Keratinocyte (primary cell): Measurements from ENCODE around the gene GBP3. TPM values are rescaled to one million over a fixed set of nuclear protein-coding genes. Genes with fewer than 3 reads are reported as not detected.

Experiments
- DNase-seq: peaks from one replicate; pipeline ENCODE4 v3.0.0-alpha.2; 2011; ENCODE audit warnings: low read depth, missing footprints, low spot score
- FAIRE-seq: peaks from 2 replicates; lab custom pipeline; 2011; peaks lifted over from hg19 to GRCh38; lab: Jason Lieb, UNC
- H2AFZ ChIP-seq: 2 replicates; pipeline ENCODE4 v1.6.0; 2012; ENCODE audit warnings: low read length, control low read depth, inconsistent platforms; ENCODE audit not compliant: control insufficient read depth
- H3K27ac ChIP-seq: 2 replicates; pipeline ENCODE4 v1.5.1; 2011; ENCODE audit warnings: low read length; ENCODE audit not compliant: control insufficient read depth, insufficient read depth
- H3K27me3 ChIP-seq: 3 replicates; pipeline ENCODE4 v1.6.0; 2011; ENCODE audit warnings: low read length; ENCODE audit not compliant: control insufficient read depth, insufficient read depth; ENCODE audit errors: extremely low read depth
- H3K36me3 ChIP-seq, 2 experiments: 2 replicates in 1 of 2; 3 replicates in 1 of 2; pipeline ENCODE4 v1.5.1; 2011; ENCODE audit warnings: low read length in 2 of 2, mild to moderate bottlenecking in 1 of 2; ENCODE audit not compliant: control insufficient read depth in 2 of 2, insufficient read depth in 2 of 2; ENCODE audit errors: extremely low read depth in 1 of 2
- H3K4me1 ChIP-seq: 3 replicates; pipeline ENCODE4 v1.5.1; 2011; ENCODE audit warnings: low read length; ENCODE audit not compliant: control insufficient read depth, insufficient read depth; ENCODE audit errors: extremely low read depth
- H3K4me2 ChIP-seq: 3 replicates; pipeline ENCODE4 v1.6.0; 2011; ENCODE audit warnings: low read depth, low read length; ENCODE audit not compliant: control insufficient read depth, insufficient read depth; ENCODE audit errors: extremely low read depth
- H3K4me3 ChIP-seq, 3 experiments: fragments of 200-600 bp in 1 of 3; sonication (generic) in 1 of 3; 2 replicates in 2 of 3; 3 replicates in 1 of 3; pipeline ENCODE4 v1.5.1; 2011 to 2016; ENCODE audit warnings: low read length in 3 of 3, mild to moderate bottlenecking in 3 of 3, control low read depth in 2 of 3, inconsistent platforms in 1 of 3, low read depth in 1 of 3, mixed read lengths in 1 of 3, mixed run types in 1 of 3, moderate library complexity in 1 of 3; ENCODE audit not compliant: control insufficient read depth in 2 of 3, insufficient read depth in 2 of 3; ENCODE audit errors: extremely low read depth in 1 of 3
- H3K79me2 ChIP-seq: 2 replicates; pipeline ENCODE4 v1.6.0; 2012; ENCODE audit warnings: low read length; ENCODE audit not compliant: control insufficient read depth, insufficient read depth
- H3K9ac ChIP-seq: 3 replicates; pipeline ENCODE4 v1.6.0; 2011; ENCODE audit warnings: low read length; ENCODE audit not compliant: control insufficient read depth, insufficient read depth; ENCODE audit errors: extremely low read depth
- H3K9me1 ChIP-seq: 3 replicates; pipeline ENCODE4 v1.6.0; 2011; ENCODE audit warnings: low read length; ENCODE audit not compliant: control insufficient read depth, insufficient read depth; ENCODE audit errors: extremely low read depth
- H3K9me3 ChIP-seq: 2 replicates; pipeline ENCODE4 v1.5.1; 2012; ENCODE audit warnings: low read depth, low read length; ENCODE audit not compliant: control insufficient read depth
- H4K20me1 ChIP-seq: 3 replicates; pipeline ENCODE4 v1.6.0; 2011; ENCODE audit warnings: low read length; ENCODE audit not compliant: control insufficient read depth, insufficient read depth; ENCODE audit errors: extremely low read depth
- CTCF ChIP-seq, 3 experiments: IDR thresholded peaks in 1 of 3; conservative IDR thresholded peaks in 1 of 3; optimal IDR thresholded peaks in 1 of 3; 2 replicates in 2 of 3; 3 replicates in 1 of 3; pipeline versions ENCODE3 to v1.5.1; 2011; ENCODE audit warnings: low read length in 3 of 3, mild to moderate bottlenecking in 3 of 3, moderate library complexity in 2 of 3, control low read depth in 1 of 3, inconsistent platforms in 1 of 3; ENCODE audit not compliant: insufficient read depth in 2 of 3; ENCODE audit errors: extremely low read depth in 1 of 3
- EZH2 ChIP-seq: IDR thresholded peaks from one replicate; pipeline ENCODE4 v1.6.1; 2012; ENCODE audit warnings: inconsistent platforms, mild to moderate bottlenecking, low read length, moderate library complexity
- dilution Hi-C: fragments of 300-500 bp; cut with MboI; formaldehyde crosslinking; loops from one replicate; pipeline ENCODE4 v1.7.0; 2020; ENCODE audit warnings: low sequenced_read_pairs; ENCODE audit not compliant: extremely low pct_ligation_motif_present
- polyA plus RNA-seq, 5 experiments: library from polyadenylated mRNA; depleted of rRNA in 3 of 5; stranded (reverse) in 3 of 5; stranded (forward) in 1 of 5; unstranded in 1 of 5; fragments of >200 nt; gene quantifications; 1 replicate in 1 of 5; 2 replicates in 3 of 5; 3 replicates in 1 of 5; pipeline versions ENCODE4 v1.2.1 to v1.2.3, GENCODE V29; 2011 to 2012; ENCODE audit warnings: missing spikeins in 2 of 5, low read depth in 1 of 5, low replicate concordance in 1 of 5
- small RNA-seq, 3 experiments: library from RNA; depleted of rRNA; stranded (forward); fragments of <200 nt; gene quantifications; one replicate each; pipeline ENCODE3, GENCODE V24; 2012; ENCODE audit warnings: low read depth in 3 of 3, low replicate concordance in 1 of 3; ENCODE audit not compliant: insufficient read length in 3 of 3

GBP3 gene
- polyA plus RNA-seq, 1 donor (not counting 4 experiments of a cell fraction or from before 2014, with no cell fraction given), result 42.6 TPM

- DNase-seq, result no peak
- Histone ChIP-seq H3K9me3 (no peaks in the 10 kb centered on the region), H3K9me1 (no peaks in the 10 kb centered on the region), H3K36me3 (peaks cover 9 to 11% of the 10 kb centered on the region in 2 experiments), H3K4me2 (no peak overlapping the region), H2AFZ (no peak overlapping the region), H3K27ac (no peak overlapping the region), H3K4me3 (no peak overlapping the region), H3K79me2 (no peaks in the 10 kb centered on the region), H3K27me3 (no peaks in the 10 kb centered on the region), H3K4me1 (peaks cover 9% of the 10 kb centered on the region), H4K20me1 (no peaks in the 10 kb centered on the region), H3K9ac (no peak overlapping the region)
- no peak for FAIRE-seq
- dilution Hi-C loops, result no loop called here
- no peak for TF ChIP-seq CTCF (optimal IDR thresholded peaks at IDR 0.05 in 1 of 3, IDR thresholded peaks at IDR 0.05 in 1 of 3, conservative IDR thresholded peaks at IDR 0.05 in 1 of 3; ENCODE audit: extremely low read depth in 1 of 3, insufficient read depth in 2 of 3, low read length in 3 of 3)
- TF ChIP-seq EZH2, result no peak
These were observed 61.6 kb downstream of the GBP3 start for GRCh38 chr1:88961081-88961480.

Small RNAs within 50 kb of the gene (small RNA-seq; reads per million reads assigned to genes)
- gene RF00019, result 0 reads per million in 3 experiments

Other genes starting within 250 kb of the GBP3 start
- 41.4 to 63.8 TPM (median 42.1 TPM) in 3 replicates for gene GTF2B, start 131.3 kb downstream of the GBP3 start, polyA plus RNA-seq
- gene KYAT3, start 30.2 kb downstream of the GBP3 start, polyA plus RNA-seq, result 24.2 to 50.6 TPM (median 30.4 TPM) in 3 replicates
- gene RBMXL1, start 30.2 kb downstream of the GBP3 start, polyA plus RNA-seq, result 4.5 to 8.4 TPM (median 6.8 TPM) in 3 replicates
- 12.0 to 36.5 TPM (median 22.7 TPM) in 3 replicates for gene GBP1, start 42.3 kb upstream of the GBP3 start, polyA plus RNA-seq
- gene GBP2, start 103.2 kb upstream of the GBP3 start, polyA plus RNA-seq, result 0.26 to 0.95 TPM (median 0.43 TPM) in 3 replicates
- gene GBP7, start 153.1 kb upstream of the GBP3 start, polyA plus RNA-seq, result not detected in 3 replicates
- 0.01 TPM in 1 of 3 replicates, not detected in the others for gene GBP4, start 176.1 kb upstream of the GBP3 start, polyA plus RNA-seq
- 0.02 to 0.04 TPM (median 0.03 TPM) in 3 replicates for gene GBP5, start 250.0 kb upstream of the GBP3 start, polyA plus RNA-seq